ENCODE measurements around the gene P3H3.

The P3H3 gene

GRCh38 chr12:6826734-6827436, 1.3 kb upstream of the P3H3 start:
- no peak for DNase-seq (ENCODE audit: low spot score)

- peak; percentile 17 for DNase-seq (ENCODE audit: low spot score)
Measured at GRCh38 chr12:6827437-6827911, 733 bp upstream of the P3H3 start.

GRCh38 chr12:6828781-6829535, 751 bp downstream of the P3H3 start:
- peak; percentile 10 for DNase-seq (ENCODE audit: low spot score)

- DNase-seq (ENCODE audit: low spot score): no peak
Measured at GRCh38 chr12:6829536-6830220, 1.5 kb downstream of the P3H3 start.

- no peak for DNase-seq (ENCODE audit: low spot score)
Measured at GRCh38 chr12:6830286-6830890, 2.2 kb downstream of the P3H3 start.

GRCh38 chr12:6830999-6831398, 2.8 kb downstream of the P3H3 start:
- no peak for DNase-seq (ENCODE audit: low spot score)

GRCh38 chr12:6831450-6831995, 3.3 kb downstream of the P3H3 start:
- DNase-seq (ENCODE audit: low spot score): no peak

GRCh38 chr12:6832125-6832524, 3.9 kb downstream of the P3H3 start:
- no peak for DNase-seq (ENCODE audit: low spot score)

GRCh38 chr12:6833189-6833890, 5.1 kb downstream of the P3H3 start:
- no peak for DNase-seq (ENCODE audit: low spot score)

GRCh38 chr12:6834254-6834653, 6.0 kb downstream of the P3H3 start:
- no peak for DNase-seq (ENCODE audit: low spot score)

GRCh38 chr12:6834873-6835272, 6.7 kb downstream of the P3H3 start:
- no peak for DNase-seq (ENCODE audit: low spot score)

GRCh38 chr12:6836851-6837250, 8.6 kb downstream of the P3H3 start:
- no peak for DNase-seq (ENCODE audit: low spot score)

- no peak for DNase-seq (ENCODE audit: low spot score)
Measured at GRCh38 chr12:6837370-6838060, 9.3 kb downstream of the P3H3 start.

- no peak for DNase-seq (ENCODE audit: low spot score)
Measured at GRCh38 chr12:6838854-6839253, 10.6 kb downstream of the P3H3 start.

GRCh38 chr12:6839482-6840201, 11.4 kb downstream of the P3H3 start:
- DNase-seq (ENCODE audit: low spot score): no peak

GRCh38 chr12:6840330-6840729, 12.1 kb downstream of the P3H3 start:
- DNase-seq (ENCODE audit: low spot score): no peak

- no peak for DNase-seq (ENCODE audit: low spot score)
Measured at GRCh38 chr12:6840761-6841515, 12.7 kb downstream of the P3H3 start, which contains the start of gene GNB3. Gene GNB3, plus strand, starts transcription at chr12:6840925. Its CDS starts 363 bp downstream, at chr12:6841288.

- DNase-seq (ENCODE audit: low spot score): no peak
Measured at GRCh38 chr12:6842075-6842474, 13.9 kb downstream of the P3H3 start.

- DNase-seq (ENCODE audit: low spot score): no peak
Measured at GRCh38 chr12:6843118-6843902, 15.1 kb downstream of the P3H3 start.

Data from CD4-positive, alpha-beta T cell treated with Interleukin-2 at 100 ng/mL for 4 hours (primary cell).